Dermis blood vessel endothelial cell (primary cell): Measurements from ENCODE around the gene KIAA0513. TPM values are rescaled to one million over a fixed set of nuclear protein-coding genes. Genes with fewer than 3 reads are reported as not detected.

Source experiments
- DNase-seq: peaks from one replicate; pipeline ENCODE4 v3.0.0; 2010
- total RNA-seq: library from RNA; depleted of rRNA; stranded (reverse); fragments of >200 nt; gene quantifications from 2 replicates; pipeline ENCODE4 v1.2.3, GENCODE V29; 2014

The KIAA0513 gene
- total RNA-seq, 1 donor from 2014 or later: 19.9 TPM

- DNase-seq: no peak
Measured at GRCh38 chr16:85072947-85073346, 45.4 kb downstream of the KIAA0513 start.

DNA sequence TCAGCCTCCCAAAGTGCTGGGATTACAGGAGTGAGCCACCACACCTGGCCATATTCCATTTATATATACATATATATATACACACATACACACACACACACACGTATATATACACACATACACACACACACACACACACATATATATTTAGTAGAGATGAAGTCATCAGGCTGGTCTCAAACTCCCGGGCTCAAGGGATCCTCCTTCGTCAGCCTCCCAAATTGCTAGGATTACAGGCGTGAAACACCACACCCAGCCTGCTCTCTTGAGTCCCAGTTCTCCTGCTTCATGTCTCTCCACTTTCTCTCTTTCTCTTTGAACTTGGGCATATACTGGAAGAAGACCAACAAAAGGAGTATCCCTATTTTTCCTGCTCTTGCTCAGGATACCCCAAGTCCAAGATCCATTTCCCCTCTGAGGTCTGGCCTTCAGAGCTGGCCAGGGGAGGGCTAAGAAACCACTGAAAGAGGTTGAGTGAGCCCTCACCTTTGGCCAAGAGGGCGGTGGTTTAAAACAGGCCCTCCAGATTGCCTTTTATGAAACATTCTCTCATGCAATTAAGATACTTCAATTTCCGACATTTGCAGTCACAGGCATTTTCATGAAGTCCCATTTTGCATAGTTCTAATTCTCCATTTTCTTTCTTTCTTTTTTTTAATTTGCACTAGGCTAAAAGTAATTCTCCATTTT lies 46.8 kb downstream of the KIAA0513 start:
- DNase-seq: no peak

DNA sequence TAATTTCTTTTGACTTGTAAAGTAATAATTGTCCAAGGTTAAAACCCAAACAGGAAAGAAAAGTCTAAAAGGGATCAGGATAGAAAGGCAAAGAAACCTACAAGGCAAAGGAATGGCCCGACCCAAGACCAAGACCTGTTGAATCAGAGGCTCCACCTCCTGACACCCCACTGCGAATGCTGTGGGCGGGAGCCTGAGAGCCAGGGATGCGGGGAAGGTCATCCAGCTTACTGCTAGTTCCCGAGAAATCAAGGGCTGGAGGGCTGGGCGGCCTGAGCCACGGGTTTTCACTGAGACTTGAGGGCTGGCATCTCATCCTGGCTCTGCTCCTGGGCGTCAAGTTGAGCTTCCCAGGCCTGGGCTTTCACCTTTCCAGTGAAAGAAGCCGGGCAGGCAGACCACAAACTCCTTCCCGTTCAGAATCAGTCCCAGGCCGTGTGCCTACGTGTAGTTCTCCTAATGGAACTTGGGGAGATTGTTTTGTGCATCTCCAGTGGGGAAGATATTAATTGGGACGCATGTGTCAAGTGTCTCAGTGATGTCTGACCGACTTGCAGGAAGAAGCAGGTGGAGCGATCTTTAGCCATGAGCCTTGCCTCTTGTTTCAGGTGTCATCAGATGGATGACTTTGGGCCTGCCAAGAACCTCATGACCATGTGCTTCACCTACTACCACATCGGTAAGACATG lies 47.8 kb downstream of the KIAA0513 start:
- no peak for DNase-seq

DNA sequence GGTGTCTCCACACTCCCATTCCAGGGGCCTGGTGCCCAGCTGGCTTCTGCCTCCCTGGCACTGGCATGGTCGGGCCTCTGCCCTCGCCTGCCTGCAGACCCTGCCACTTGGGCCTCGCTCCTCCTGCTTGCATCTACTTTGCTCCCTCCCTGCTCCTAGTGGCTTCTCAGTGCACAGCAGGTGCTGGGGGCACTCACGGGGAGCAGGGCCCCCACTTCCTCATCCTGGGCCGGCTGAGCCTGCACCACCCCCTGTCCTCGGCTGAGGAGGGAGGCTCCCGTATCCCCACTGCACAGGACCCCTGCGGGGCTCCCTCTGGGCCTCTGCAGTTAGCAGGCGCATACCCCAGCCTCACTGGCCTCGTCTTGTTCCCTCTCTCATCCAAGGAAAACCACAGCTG lies 49.4 kb downstream of the KIAA0513 start:
- no peak for DNase-seq

DNA sequence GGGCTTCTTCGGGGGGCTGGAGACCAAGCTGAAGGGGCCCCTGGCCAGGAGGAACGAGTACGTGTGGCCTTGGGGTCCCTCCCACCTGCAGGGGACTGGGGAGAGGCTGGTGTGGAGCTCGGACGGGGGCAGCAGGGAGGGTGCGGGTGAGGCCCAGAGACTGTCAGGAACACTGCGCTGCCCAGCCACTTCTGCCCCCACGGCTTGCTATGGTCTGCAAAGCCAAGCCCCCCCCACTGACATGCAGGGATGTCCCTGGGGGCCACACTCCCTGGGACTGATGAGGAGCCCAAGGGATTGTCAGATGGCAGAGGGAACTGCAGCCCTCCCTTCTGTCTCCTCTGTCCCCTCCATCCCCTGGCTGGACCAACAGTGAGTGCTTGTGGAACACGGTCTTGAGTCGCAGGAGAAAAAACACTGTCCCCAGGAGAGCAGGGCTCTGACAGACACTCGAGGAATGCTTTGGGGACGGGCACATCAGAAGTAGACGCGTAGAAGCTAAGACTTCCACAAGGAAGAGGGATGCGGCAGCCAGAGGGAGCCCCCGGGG lies 50.1 kb downstream of the KIAA0513 start:
- DNase-seq: no peak

DNA sequence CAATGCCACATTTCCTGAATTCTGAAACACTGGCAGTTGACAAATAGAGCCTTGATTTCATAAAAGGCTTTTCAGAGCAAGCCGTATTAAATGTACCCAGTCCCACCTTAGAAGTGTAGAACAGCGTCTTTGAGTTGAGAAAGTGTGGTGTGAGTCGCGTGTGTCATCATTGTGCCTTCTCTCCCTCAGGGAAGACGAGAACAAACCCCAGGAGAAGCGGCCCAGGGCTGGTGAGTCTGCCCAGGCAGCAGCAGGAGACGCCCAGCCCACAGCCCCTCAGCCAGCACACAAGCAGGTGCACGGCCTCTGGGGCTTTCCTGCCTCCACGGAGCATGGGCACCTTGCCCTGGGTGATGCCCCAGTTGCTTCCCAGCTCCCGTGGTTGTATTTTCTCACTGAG lies 50.6 kb downstream of the KIAA0513 start:
- no peak for DNase-seq

- DNase-seq: no peak
Measured at GRCh38 chr16:85078952-85079351, 51.4 kb downstream of the KIAA0513 start.

- DNase-seq: no peak
Measured at GRCh38 chr16:85079785-85080570, 52.4 kb downstream of the KIAA0513 start.

GRCh38 chr16:85081038-85081437 lies 53.4 kb downstream of the KIAA0513 start:
- DNase-seq: no peak

- DNase-seq: no peak
Measured at GRCh38 chr16:85081765-85082164, 54.2 kb downstream of the KIAA0513 start.

- no peak for DNase-seq
Measured at GRCh38 chr16:85082173-85083050, 54.8 kb downstream of the KIAA0513 start.

- DNase-seq: no peak
Measured at GRCh38 chr16:85083051-85083639, 55.5 kb downstream of the KIAA0513 start.

GRCh38 chr16:85084841-85085510 lies 57.4 kb downstream of the KIAA0513 start:
- no peak for DNase-seq

DNA sequence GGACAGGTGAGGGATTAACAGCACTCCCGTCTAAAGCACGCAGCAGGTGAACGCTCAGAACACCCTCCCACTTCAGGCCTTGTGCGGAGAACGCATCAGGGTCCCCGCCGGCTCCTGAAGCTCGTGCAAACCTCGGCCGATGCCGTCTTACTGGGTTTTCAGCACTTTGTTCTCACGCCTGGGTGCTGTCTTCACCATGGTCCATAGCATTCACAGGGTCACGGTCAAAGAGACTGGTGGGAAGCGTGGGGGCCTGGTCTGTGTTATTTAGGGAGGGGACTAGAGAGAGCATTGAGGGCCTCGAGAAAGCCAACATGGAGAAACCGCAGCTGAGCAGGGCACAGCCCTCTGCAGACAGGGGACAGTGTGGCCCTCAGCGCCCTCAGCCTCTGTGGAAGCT lies 58.1 kb downstream of the KIAA0513 start:
- no peak for DNase-seq

DNA sequence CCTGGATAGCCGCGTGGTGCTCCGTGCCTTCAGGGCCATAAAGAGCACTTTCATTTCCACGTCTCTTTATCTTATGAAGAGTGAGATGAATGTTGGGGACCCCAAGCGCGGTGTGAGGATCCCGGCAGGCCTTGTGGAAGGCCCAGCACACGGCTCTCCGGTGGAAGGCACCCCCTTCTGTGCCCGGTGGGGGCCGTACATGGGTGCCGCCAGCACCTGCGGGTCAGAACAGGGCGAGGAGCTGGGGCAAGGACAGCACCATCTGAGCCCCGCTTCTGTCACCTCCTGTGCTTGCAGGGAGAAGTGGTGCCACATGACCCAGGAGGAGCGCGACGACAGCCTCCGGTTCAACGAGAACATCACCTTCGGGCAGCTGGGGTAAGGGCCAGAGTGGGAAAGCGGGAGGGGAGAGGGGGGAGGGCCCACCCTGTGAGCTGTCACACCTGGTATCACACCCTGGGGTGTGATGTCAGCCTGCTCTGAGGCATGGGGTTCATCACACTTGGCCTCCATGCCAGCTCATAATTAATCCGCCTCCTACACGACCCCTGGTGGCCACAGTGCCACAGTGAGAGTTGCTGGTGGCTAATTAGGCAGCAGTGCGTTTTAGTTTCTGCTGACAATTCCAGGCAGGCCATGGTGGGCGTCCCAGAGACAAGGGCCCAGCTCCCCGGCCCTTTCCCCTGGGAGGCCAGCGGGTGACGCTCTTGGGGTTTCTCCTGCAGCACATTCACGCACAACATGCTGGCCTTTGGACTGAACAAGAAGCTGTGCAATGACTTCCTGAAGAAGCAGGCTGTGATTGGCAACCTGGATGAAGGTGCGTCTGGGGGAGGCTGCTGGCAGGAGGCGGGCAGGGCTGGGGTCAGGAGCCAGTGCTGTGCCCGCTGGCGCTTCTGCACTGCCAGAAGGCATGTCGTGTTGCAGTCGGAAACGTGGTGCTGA lies 59.0 kb downstream of the KIAA0513 start:
- DNase-seq: peak; percentile 85

- no peak for DNase-seq
Measured at GRCh38 chr16:85087899-85088569, 60.4 kb downstream of the KIAA0513 start.

DNA sequence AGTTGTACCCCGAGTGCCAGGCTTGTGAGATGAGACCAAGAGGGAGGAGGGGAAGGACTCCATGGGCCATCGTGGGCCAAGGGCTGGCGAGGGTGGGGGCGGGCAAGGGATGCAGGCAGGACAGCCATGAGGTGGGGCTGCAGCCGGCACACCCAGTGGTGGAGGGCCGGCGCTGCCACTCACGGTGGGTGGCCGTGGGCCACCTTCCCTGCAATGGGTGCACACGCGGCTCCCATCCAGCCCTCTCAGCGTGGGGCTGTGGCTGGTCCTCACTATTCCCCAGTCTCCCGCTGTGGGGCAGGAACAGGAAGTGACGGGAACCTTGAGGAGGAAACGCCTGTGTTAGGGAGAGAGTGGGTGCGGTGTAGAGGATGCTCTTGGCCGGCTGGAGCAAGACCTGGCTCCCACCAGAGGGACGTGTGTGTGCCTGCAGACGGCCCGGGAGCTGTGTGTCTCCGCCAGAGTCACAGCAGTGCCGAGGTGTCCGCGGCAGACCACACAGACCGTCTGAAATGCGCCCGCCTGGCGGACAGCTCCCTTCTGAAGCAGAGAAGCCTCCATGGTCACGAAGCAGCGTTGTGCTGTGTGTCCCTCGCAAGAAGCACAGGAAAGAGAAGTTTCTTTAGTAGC lies 61.1 kb downstream of the KIAA0513 start:
- DNase-seq: peak; percentile 12

DNA sequence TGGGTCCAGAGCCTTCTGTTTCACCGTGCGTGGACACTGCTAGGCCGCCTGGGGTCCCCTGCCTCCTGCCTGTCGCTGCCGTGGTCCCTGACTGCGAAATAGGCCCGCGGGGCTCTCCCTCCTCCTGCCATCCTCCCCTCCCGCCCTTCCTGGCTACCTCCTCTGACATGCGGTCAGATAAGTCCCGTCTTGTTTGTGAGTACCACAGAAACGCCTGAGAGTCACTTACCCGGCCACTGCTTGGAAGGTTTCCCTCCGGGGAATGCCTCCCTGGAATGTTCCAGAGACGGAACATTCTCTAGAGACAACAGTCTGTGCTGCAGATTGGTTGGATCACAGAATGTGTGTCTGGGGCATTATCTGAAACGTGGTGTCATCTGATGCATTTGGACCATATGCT lies 61.9 kb downstream of the KIAA0513 start:
- no peak for DNase-seq

DNA sequence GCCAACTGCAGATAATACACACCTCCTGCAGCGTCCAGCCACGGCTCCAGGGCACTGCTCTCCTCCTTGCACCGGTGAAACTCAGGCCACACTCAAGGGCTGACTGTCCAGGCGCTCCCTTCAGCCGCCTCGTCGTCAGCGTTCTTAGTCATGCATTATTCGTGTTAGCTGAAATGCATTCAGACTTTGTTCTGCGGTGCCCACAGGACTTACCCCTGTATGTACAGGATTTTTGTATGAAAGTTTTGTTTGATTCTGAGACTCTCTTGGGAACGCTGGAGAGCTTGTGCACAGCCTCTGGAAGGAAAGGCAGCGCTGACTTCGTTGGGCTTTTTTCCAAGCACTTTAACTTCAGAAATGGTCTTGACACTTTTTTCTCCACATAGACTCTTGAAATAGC lies 62.6 kb downstream of the KIAA0513 start:
- DNase-seq: no peak
